HepG2 (cell line): ENCODE results near the gene FGA. TPM values are rescaled to one million over a fixed set of nuclear protein-coding genes. Genes with fewer than 3 reads are reported as not detected.

Experiments
- AFF4 ChIP-seq: sonication (generic); formaldehyde crosslinking; IDR thresholded peaks from 2 replicates; pipeline ENCODE4 v1.4.0; 2020; ENCODE audit warnings: missing genetic modification reagents
- AGO1 ChIP-seq: fragments of 200-400 bp; formaldehyde crosslinking; IDR thresholded peaks from 2 replicates; pipeline ENCODE4 v1.6.1; 2017; ENCODE audit warnings: mild to moderate bottlenecking, low read depth, low read length, moderate library complexity; ENCODE audit not compliant: poor library complexity, severe bottlenecking
- BCL6 ChIP-seq: IDR thresholded peaks from 2 replicates; pipeline ENCODE4 v1.6.1; 2016; ENCODE audit warnings: missing genetic modification reagents, missing compliant biosample characterization
- ELF1 ChIP-seq: sonication (generic); formaldehyde crosslinking; IDR thresholded peaks from 2 replicates; pipeline ENCODE4 v1.4.0; 2020; ENCODE audit warnings: missing genetic modification reagents
- ETV5 ChIP-seq: IDR thresholded peaks from 2 replicates; pipeline ENCODE4 v1.6.1; 2018; ENCODE audit warnings: missing biosample characterization, missing genetic modification reagents, inconsistent platforms, borderline replicate concordance
- FOXA3 ChIP-seq: IDR thresholded peaks from 2 replicates; pipeline ENCODE4 v1.6.1; 2016; ENCODE audit warnings: missing genetic modification reagents, missing compliant biosample characterization
- HOXA9 ChIP-seq: sonication (generic); formaldehyde crosslinking; IDR thresholded peaks from 2 replicates; pipeline ENCODE4 v1.8.1; 2022; ENCODE audit warnings: missing genetic modification reagents, mild to moderate bottlenecking, moderate library complexity, borderline replicate concordance
- MAF1 ChIP-seq: sonication (generic); formaldehyde crosslinking; IDR thresholded peaks from 2 replicates; pipeline ENCODE4 v1.5.0; 2020; ENCODE audit warnings: missing genetic modification reagents, borderline replicate concordance
- MTF2 ChIP-seq: sonication (generic); formaldehyde crosslinking; IDR thresholded peaks from 2 replicates; pipeline ENCODE4 v1.5.0; 2020; ENCODE audit warnings: missing genetic modification reagents, borderline replicate concordance
- NFE2L2 ChIP-seq: fragments of 150-350 bp; IDR thresholded peaks from 2 replicates; pipeline ENCODE4 v1.6.1; 2014; ENCODE audit warnings: low read length
- PAF1 ChIP-seq: IDR thresholded peaks from 2 replicates; pipeline ENCODE4 v1.6.1; 2016; ENCODE audit warnings: missing genetic modification reagents, missing compliant biosample characterization
- POLR2AphosphoS5 ChIP-seq: IDR thresholded peaks from 2 replicates; pipeline ENCODE4 v1.6.1; 2012; ENCODE audit warnings: low read depth, low read length
- POLR2G ChIP-seq: fragments of 200-400 bp; formaldehyde crosslinking; IDR thresholded peaks from 2 replicates; pipeline ENCODE4 v1.6.1; 2018; ENCODE audit warnings: mild to moderate bottlenecking, low read depth, low read length, moderate library complexity
- RELA ChIP-seq: sonication (generic); formaldehyde crosslinking; IDR thresholded peaks from 2 replicates; pipeline ENCODE4 v1.4.0; 2020; ENCODE audit warnings: missing genetic modification reagents
- SMAD9 ChIP-seq: sonication (generic); formaldehyde crosslinking; IDR thresholded peaks from 2 replicates; pipeline ENCODE4 v1.5.1; 2020; ENCODE audit warnings: mild to moderate bottlenecking, missing genetic modification reagents
- TBX2 ChIP-seq: sonication (generic); formaldehyde crosslinking; IDR thresholded peaks from 2 replicates; pipeline ENCODE4 v1.5.0; 2020; ENCODE audit warnings: missing genetic modification reagents, mild to moderate bottlenecking, borderline replicate concordance
- ZBTB7B ChIP-seq: sonication (generic); formaldehyde crosslinking; IDR thresholded peaks from 2 replicates; pipeline ENCODE4 v1.4.0; 2020; ENCODE audit warnings: missing genetic modification reagents
- ZFP36L2 ChIP-seq: sonication (generic); formaldehyde crosslinking; IDR thresholded peaks from 2 replicates; pipeline ENCODE4 v1.4.0; 2020; ENCODE audit warnings: missing genetic modification reagents
- ZGPAT ChIP-seq: IDR thresholded peaks from 2 replicates; pipeline ENCODE4 v1.6.1; 2016; ENCODE audit warnings: mild to moderate bottlenecking
- ZNF101 ChIP-seq: sonication (generic); formaldehyde crosslinking; IDR thresholded peaks from 2 replicates; pipeline ENCODE4 v1.4.0; 2020; ENCODE audit warnings: mild to moderate bottlenecking, low read depth, missing genetic modification reagents, borderline replicate concordance
- ZNF121 ChIP-seq: sonication (generic); formaldehyde crosslinking; IDR thresholded peaks from 2 replicates; pipeline ENCODE4 v1.5.0; 2020; ENCODE audit warnings: mild to moderate bottlenecking, missing genetic modification reagents
- ZNF503 ChIP-seq: sonication (generic); formaldehyde crosslinking; IDR thresholded peaks from 2 replicates; pipeline ENCODE4 v1.4.0; 2020; ENCODE audit warnings: missing genetic modification reagents
- ZNF607 ChIP-seq: sonication (generic); formaldehyde crosslinking; IDR thresholded peaks from 2 replicates; pipeline ENCODE4 v1.5.1; 2020; ENCODE audit warnings: missing genetic modification reagents, mild to moderate bottlenecking, borderline replicate concordance
- ZSCAN12 ChIP-seq: sonication (generic); formaldehyde crosslinking; IDR thresholded peaks from 2 replicates; pipeline ENCODE4 v1.9.0; 2021; ENCODE audit warnings: mild to moderate bottlenecking, missing genetic modification reagents
- polyA plus RNA-seq, 8 experiments: library from polyadenylated mRNA; depleted of rRNA in 3 of 8; stranded (reverse) in 7 of 8; unstranded in 1 of 8; fragments of >200 nt; fragmentation: Illumina TruSeq in 4 of 8; extraction: Trizol in 4 of 8; gene quantifications; 2 replicates each; pipeline versions ENCODE4 v1.2.1 to v1.2.3, GENCODE V29; 2011 to 2016; ENCODE audit warnings: low read depth in 4 of 8, missing spikeins in 1 of 8, mixed read lengths in 1 of 8; ENCODE audit not compliant: insufficient read depth in 1 of 8
- total RNA-seq, 5 experiments: library from RNA; depleted of rRNA; stranded (reverse); fragments of >200 nt; fragmentation: Illumina TruSeq; extraction: Trizol; gene quantifications; 2 replicates each; pipeline ENCODE4 v1.2.3, GENCODE V29; 2016; ENCODE audit warnings: low read depth in 1 of 5

Gene FGA
- total and polyA plus RNA-seq, 2 of the 13 experiments (the other 11 are each of a cell fraction or from before 2014, with no cell fraction given) = 640 to 1,523 TPM

- peak; percentile 75 for TF ChIP-seq AFF4 (CRISPR knock-in tag)
- no peak for TF ChIP-seq ETV5 (CRISPR knock-in tag)
- peak; percentile 63; the same call in 1 of the 2 replicates for TF ChIP-seq POLR2AphosphoS5
- peak; percentile 18; the same call in 1 of the 2 replicates for TF ChIP-seq ZGPAT
- TF ChIP-seq SMAD9 (CRISPR knock-in tag) = no peak
- no peak for TF ChIP-seq MTF2 (CRISPR knock-in tag)
- 0 out of 2 replicates have a peak, but pooled peaks have one; percentile 22 for TF ChIP-seq MAF1 (CRISPR knock-in tag)
- no peak for TF ChIP-seq NFE2L2
- TF ChIP-seq HOXA9 (CRISPR knock-in tag) = 0 out of 2 replicates have a peak, but pooled peaks have one; percentile 22
- peak; percentile 59 for TF ChIP-seq BCL6
- TF ChIP-seq RELA (CRISPR knock-in tag) = no peak
- no peak for TF ChIP-seq ZSCAN12
- TF ChIP-seq ZFP36L2 = no peak
- TF ChIP-seq FOXA3 (CRISPR knock-in tag) = peak; percentile 7; the same call in 1 of the 2 replicates
- TF ChIP-seq ZNF607 (CRISPR knock-in tag) = peak; percentile 33; the same call in 1 of the 2 replicates
- no peak for TF ChIP-seq ZBTB7B (CRISPR knock-in tag)
- no peak for TF ChIP-seq ZNF101 (CRISPR knock-in tag)
- TF ChIP-seq ZNF121 (CRISPR knock-in tag) = peak; percentile 93
- peak; percentile 95 for TF ChIP-seq PAF1 (CRISPR knock-in tag)
- TF ChIP-seq AGO1 = no peak
- peak; percentile 51; the same call in 1 of the 2 replicates for TF ChIP-seq POLR2G
- TF ChIP-seq TBX2 = no peak
- TF ChIP-seq ZNF503 (CRISPR knock-in tag) = 0 out of 2 replicates have a peak, but pooled peaks have one; percentile 19
- no peak for TF ChIP-seq ELF1 (CRISPR knock-in tag)
Observed at GRCh38 chr4:154603033-154603943, 12.7 kb upstream of the FGA start (continued).
